Activated CD8-positive, alpha-beta T cell treated with anti-CD3 and anti-CD28 coated beads for 36 hours (primary cell): ENCODE measurements around the gene POLR1E. TPM values are rescaled to one million over a fixed set of nuclear protein-coding genes. Genes with fewer than 3 reads are reported as not detected.
A peak's percentile ranks its signal among the peaks of the same experiment; 100 is the strongest.

ENCODE experiments used
- ATAC-seq: fragments of 200-7000 bp; cut with Tn5 transposase; one replicate; pipeline ENCODE4 v1.10.0; 2021; ENCODE audit warnings: mild to moderate bottlenecking, moderate library complexity
- CTCF ChIA-PET: fragments of 350-600 bp; sonication (Branson Sonifier 250); formaldehyde crosslinking; loops from one replicate; lab custom pipeline; 2021; ENCODE audit warnings: antibody characterized with exemption; lab: Charles Lee
- POLR2A ChIA-PET: fragments of 350-600 bp; sonication (Branson Sonifier 250); formaldehyde crosslinking; loops from one replicate; lab custom pipeline; 2021; ENCODE audit warnings: antibody characterized with exemption; lab: Charles Lee
- DNase-seq: peaks from one replicate; pipeline ENCODE4 v3.0.0-alpha.2; 2020
- H3K27ac Mint-ChIP-seq: one replicate; pipeline ENCODE4 v1.8.0; 2021; ENCODE audit warnings: mild to moderate bottlenecking, mixed read lengths
- H3K27me3 Mint-ChIP-seq: one replicate; pipeline ENCODE4 v1.8.0; 2021; ENCODE audit warnings: mixed read lengths
- H3K36me3 Mint-ChIP-seq: one replicate; pipeline ENCODE4 v1.8.0; 2021; ENCODE audit warnings: low read depth, mixed read lengths
- H3K4me1 Mint-ChIP-seq: one replicate; pipeline ENCODE4 v1.8.0; 2021; ENCODE audit warnings: low read depth, mixed read lengths
- H3K4me3 Mint-ChIP-seq: one replicate; pipeline ENCODE4 v1.8.0; 2021; ENCODE audit warnings: mild to moderate bottlenecking, moderate library complexity, mixed read lengths
- H3K9me3 Mint-ChIP-seq: one replicate; pipeline ENCODE4 v1.8.0; 2021; ENCODE audit warnings: mixed read lengths
- intact Hi-C: fragments of 100-400 bp; cut with micrococcal nuclease; formaldehyde crosslinking; loops from one replicate; pipeline ENCODE4 v1.10.0; 2022
- total RNA-seq, 2 experiments: library from RNA; stranded (reverse); gene quantifications; one replicate each; pipeline ENCODE4 v1.2.3, GENCODE V29; 2021
- TF ChIP-seq, protein P1 (sequence below): fragments of 200-600 bp; IDR thresholded peaks from one replicate; pipeline ENCODE4 v1.8.0; 2022; ENCODE audit warnings: antibody characterized with exemption, mild to moderate bottlenecking

POLR1E gene, protein sequence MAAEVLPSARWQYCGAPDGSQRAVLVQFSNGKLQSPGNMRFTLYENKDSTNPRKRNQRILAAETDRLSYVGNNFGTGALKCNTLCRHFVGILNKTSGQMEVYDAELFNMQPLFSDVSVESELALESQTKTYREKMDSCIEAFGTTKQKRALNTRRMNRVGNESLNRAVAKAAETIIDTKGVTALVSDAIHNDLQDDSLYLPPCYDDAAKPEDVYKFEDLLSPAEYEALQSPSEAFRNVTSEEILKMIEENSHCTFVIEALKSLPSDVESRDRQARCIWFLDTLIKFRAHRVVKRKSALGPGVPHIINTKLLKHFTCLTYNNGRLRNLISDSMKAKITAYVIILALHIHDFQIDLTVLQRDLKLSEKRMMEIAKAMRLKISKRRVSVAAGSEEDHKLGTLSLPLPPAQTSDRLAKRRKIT
- total RNA-seq, result 10 to 100 TPM; 66.9 to 70.5 TPM

DNA sequence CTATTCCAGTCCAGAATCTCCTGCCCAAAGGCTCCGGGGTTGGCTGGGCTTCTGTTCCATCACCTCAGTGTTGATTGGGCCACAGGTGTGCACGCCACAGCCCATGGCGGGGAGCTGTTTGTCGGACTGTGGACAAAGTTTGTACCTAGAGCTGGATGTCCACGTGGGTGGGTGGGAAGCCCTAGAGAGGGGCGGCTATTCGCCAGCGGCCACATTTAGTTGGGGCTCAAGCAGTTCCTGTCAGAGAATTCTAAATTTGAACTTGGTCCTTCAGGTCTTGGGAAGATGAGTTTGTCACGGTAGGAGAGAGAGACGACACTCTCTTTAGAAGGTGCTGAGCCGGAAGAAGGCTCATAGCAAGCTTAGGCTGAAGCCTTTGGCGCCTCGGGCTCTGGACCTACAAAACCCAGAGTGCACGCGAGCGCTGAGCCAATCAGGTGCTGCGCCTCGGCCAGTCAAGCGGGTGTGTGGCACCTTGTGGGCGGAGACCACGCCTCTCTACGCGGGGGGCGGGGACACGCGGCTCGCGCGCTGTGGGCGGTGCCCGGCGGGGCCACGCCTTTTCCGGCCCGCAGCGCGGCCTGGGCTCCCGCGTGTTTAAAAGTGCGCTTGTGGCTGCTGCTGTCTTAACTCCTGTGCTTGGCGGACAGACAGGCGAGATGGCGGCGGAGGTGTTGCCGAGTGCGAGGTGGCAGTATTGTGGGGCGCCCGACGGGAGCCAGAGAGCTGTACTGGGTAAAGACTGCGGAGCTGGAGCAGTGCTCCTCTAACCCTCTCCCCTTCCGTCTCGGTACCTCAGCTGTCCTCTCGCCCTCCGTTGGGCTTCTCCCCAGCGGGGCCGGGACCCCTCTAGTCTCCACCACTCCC lies at the start of gene POLR1E:
Gene POLR1E (plus strand): TSS at position 560 of the 867 bp plus-strand sequence. CDS start 100 bp downstream, at position 660.
- ATAC-seq (peak; percentile 96), DNase-seq (peak; percentile 98)
- CTCF ChIA-PET, result interaction anchor here (1.8 to 3.2 kb wide), 3 partner anchors 20 to 70 kb away, joined by 6 to 12 read pairs (median 6); partner anchors contain the start of gene ZBTB5
- Mint-ChIP-seq H3K27me3 (peaks cover 6% of the 10 kb centered on the region), H3K27ac (peak within 1 kb of the TSS; percentile 95), H3K4me3 (peak within 1 kb of the TSS; percentile 99), H3K4me1 (peaks cover 37% of the 10 kb centered on the region), H3K9me3 (no peaks in the 10 kb centered on the region), H3K36me3 (peaks cover 40% of the 10 kb centered on the region)
- TF ChIP-seq, protein P1, sequence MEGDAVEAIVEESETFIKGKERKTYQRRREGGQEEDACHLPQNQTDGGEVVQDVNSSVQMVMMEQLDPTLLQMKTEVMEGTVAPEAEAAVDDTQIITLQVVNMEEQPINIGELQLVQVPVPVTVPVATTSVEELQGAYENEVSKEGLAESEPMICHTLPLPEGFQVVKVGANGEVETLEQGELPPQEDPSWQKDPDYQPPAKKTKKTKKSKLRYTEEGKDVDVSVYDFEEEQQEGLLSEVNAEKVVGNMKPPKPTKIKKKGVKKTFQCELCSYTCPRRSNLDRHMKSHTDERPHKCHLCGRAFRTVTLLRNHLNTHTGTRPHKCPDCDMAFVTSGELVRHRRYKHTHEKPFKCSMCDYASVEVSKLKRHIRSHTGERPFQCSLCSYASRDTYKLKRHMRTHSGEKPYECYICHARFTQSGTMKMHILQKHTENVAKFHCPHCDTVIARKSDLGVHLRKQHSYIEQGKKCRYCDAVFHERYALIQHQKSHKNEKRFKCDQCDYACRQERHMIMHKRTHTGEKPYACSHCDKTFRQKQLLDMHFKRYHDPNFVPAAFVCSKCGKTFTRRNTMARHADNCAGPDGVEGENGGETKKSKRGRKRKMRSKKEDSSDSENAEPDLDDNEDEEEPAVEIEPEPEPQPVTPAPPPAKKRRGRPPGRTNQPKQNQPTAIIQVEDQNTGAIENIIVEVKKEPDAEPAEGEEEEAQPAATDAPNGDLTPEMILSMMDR, result no peak
- intact Hi-C loops, result no loop called here
- POLR2A ChIA-PET, result interaction anchor here (0.5 to 5.1 kb wide), 14 partner anchors 8 to 907 kb away, joined by 3 to 42 read pairs (median 4); partner anchors contain the start of genes ALDH1B1, EXOSC3, GRHPR and TOMM5

DNA sequence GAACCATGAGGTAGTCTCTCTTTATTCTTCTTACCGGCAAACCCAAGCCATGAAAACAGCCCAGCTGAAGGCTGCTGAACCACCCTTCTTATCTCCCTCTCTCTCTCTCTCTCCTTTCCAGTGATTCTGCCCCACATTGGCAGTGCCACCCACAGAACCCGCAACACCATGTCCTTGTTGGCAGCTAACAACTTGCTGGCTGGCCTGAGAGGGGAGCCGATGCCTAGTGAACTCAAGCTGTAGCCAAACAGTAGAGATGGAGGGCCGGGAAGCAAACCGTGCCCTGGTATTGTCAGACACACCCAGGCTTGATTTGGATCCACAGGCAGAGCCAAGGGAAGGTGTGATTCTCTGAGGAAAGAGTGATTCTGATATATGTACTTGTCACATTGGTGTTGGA lies 49.2 kb upstream of the POLR1E start:
- intact Hi-C loops, result no loop called here
- ATAC-seq (no peak), DNase-seq (no peak)
- Mint-ChIP-seq H3K4me1 (peaks cover 3% of the 10 kb centered on the region), H3K9me3 (no peaks in the 10 kb centered on the region), H3K27me3 (no peaks in the 10 kb centered on the region), H3K4me3 (no peak overlapping the region), H3K36me3 (peaks cover 39% of the 10 kb centered on the region), H3K27ac (no peak overlapping the region)
- ChIA-PET CTCF (interaction anchor here (1.1 kb wide), 1 partner anchor 22 kb away, joined by 3 read pairs; no protein-coding TSS in a partner anchor), POLR2A (interaction anchor here (0.8 kb wide), 1 partner anchor 12 kb away, joined by 3 read pairs; no protein-coding TSS in a partner anchor)
- TF ChIP-seq, protein P1, result no peak

DNA sequence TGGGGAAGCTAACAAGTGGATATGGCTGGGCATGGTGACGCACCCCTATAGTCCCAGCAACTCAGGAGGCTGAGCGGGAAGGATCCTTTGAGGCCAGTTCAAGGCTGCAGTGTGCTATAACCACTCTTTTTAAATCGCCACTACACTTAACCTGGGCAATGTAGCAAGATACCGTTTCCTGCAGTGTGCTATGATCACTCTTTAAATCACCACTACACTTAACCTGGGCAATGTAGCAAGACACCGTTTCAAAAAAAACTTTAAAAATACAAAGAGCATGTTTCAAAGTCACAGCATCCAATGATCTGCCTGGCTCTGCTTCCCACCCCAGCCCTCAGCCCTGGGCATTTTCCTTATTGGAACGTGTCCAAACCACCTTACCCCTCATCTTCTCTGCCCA lies 48.7 kb upstream of the POLR1E start:
- H3K27me3 Mint-ChIP-seq, result no peaks in the 10 kb centered on the region
- intact Hi-C loops, result no loop called here
- H3K27ac Mint-ChIP-seq, result no peak overlapping the region
- peaks cover 43% of the 10 kb centered on the region for H3K36me3 Mint-ChIP-seq
- no peaks in the 10 kb centered on the region for H3K9me3 Mint-ChIP-seq
- TF ChIP-seq, protein P1, result no peak
- no peak overlapping the region for H3K4me3 Mint-ChIP-seq
- ChIA-PET CTCF (no interaction called here), POLR2A (interaction anchor here (0.8 kb wide), 1 partner anchor 12 kb away, joined by 3 read pairs; no protein-coding TSS in a partner anchor)
- DNase-seq, result no peak
- ATAC-seq, result no peak
- peaks cover 3% of the 10 kb centered on the region for H3K4me1 Mint-ChIP-seq

DNA sequence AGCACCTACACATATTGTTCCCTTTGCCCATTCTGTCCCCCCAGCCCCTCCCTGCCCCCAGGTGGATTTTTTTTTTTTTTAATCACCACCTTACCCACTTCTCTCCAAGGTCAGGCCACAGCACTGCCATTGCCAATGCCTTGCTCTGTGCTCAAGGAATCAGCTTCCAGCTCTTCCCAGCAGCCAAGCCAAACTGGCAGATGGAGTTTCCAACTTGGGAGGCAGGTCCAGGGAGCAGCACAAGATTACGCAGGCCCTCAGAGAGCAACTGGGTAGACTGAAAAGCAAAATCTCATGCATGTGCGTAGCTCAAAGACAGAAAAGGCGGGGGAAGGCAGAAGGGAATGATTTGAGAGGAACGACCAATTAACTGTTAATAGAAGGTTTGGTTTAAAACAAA lies 48.1 kb upstream of the POLR1E start:
- H3K4me3 Mint-ChIP-seq, result no peak overlapping the region
- peaks cover 40% of the 10 kb centered on the region for H3K36me3 Mint-ChIP-seq
- ChIA-PET POLR2A (interaction anchor here (0.9 to 1.2 kb wide), 3 partner anchors 11 to 28 kb away, joined by 4 read pairs; no protein-coding TSS in a partner anchor), CTCF (no interaction called here)
- no peaks in the 10 kb centered on the region for H3K27me3 Mint-ChIP-seq
- peaks cover 2% of the 10 kb centered on the region for H3K4me1 Mint-ChIP-seq
- ATAC-seq (no peak), DNase-seq (no peak)
- no peaks in the 10 kb centered on the region for H3K9me3 Mint-ChIP-seq
- intact Hi-C loops, result no loop called here
- TF ChIP-seq, protein P1, result no peak
- no peak overlapping the region for H3K27ac Mint-ChIP-seq
